ENCODE data around the gene SHISAL1.
"Not testable (repeated sequence)": the region's sequence is repeated elsewhere in the genome, so short reads cannot be mapped to it uniquely, and the experiment has no call there.

Gene SHISAL1

GRCh38 chr22:44302363-44302762 is 10.4 kb downstream of the SHISAL1 start:
- DNase-seq (ENCODE audit: low read depth in 2 of 2) = not testable (repeated sequence)

GRCh38 chr22:44301039-44301438 is 11.7 kb downstream of the SHISAL1 start:
- no peak for DNase-seq (ENCODE audit: low read depth in 2 of 2)

GRCh38 chr22:44299124-44299523 is 13.6 kb downstream of the SHISAL1 start:
- no peak for DNase-seq (ENCODE audit: low read depth in 2 of 2)

GRCh38 chr22:44298406-44299091 is 14.2 kb downstream of the SHISAL1 start:
- no peak for DNase-seq (ENCODE audit: low read depth in 2 of 2)

GRCh38 chr22:44297470-44298061 is 15.2 kb downstream of the SHISAL1 start:
- no peak for DNase-seq (ENCODE audit: low read depth in 2 of 2)

GRCh38 chr22:44295406-44295805 is 17.3 kb downstream of the SHISAL1 start:
- no peak for DNase-seq (ENCODE audit: low read depth in 2 of 2)

GRCh38 chr22:44293876-44294275 is 18.9 kb downstream of the SHISAL1 start:
- no peak for DNase-seq (ENCODE audit: low read depth in 2 of 2)

- DNase-seq (ENCODE audit: low read depth in 2 of 2) = no peak
These were observed 19.7 kb downstream of the SHISAL1 start for GRCh38 chr22:44293034-44293433.

GRCh38 chr22:44292521-44292920 is 20.2 kb downstream of the SHISAL1 start:
- no peak for DNase-seq (ENCODE audit: low read depth in 2 of 2)

- no peak for DNase-seq (ENCODE audit: low read depth in 2 of 2)
These were observed 20.9 kb downstream of the SHISAL1 start for GRCh38 chr22:44291674-44292360.

GRCh38 chr22:44291265-44291664 is 21.5 kb downstream of the SHISAL1 start:
- no peak for DNase-seq (ENCODE audit: low read depth in 2 of 2)

- DNase-seq (ENCODE audit: low read depth in 2 of 2) = no peak
These were observed 23.2 kb downstream of the SHISAL1 start for GRCh38 chr22:44289414-44290171.

- DNase-seq (ENCODE audit: low read depth in 2 of 2) = no peak
These were observed 23.8 kb downstream of the SHISAL1 start for GRCh38 chr22:44288913-44289312.

- DNase-seq (ENCODE audit: low read depth in 2 of 2) = no peak
These were observed 25.0 kb downstream of the SHISAL1 start for GRCh38 chr22:44287741-44288140.

GRCh38 chr22:44287121-44287693 is 25.5 kb downstream of the SHISAL1 start:
- no peak for DNase-seq (ENCODE audit: low read depth in 2 of 2)

- DNase-seq (ENCODE audit: low read depth in 2 of 2) = no peak
These were observed 26.1 kb downstream of the SHISAL1 start for GRCh38 chr22:44286646-44287045.

- DNase-seq (ENCODE audit: low read depth in 2 of 2) = no peak
These were observed 28.0 kb downstream of the SHISAL1 start for GRCh38 chr22:44284711-44285110.

- no peak for DNase-seq (ENCODE audit: low read depth in 2 of 2)
These were observed 30.7 kb downstream of the SHISAL1 start for GRCh38 chr22:44281768-44282637.

GRCh38 chr22:44280665-44281188 is 32.0 kb downstream of the SHISAL1 start:
- DNase-seq (ENCODE audit: low read depth in 2 of 2) = no peak

GRCh38 chr22:44279069-44279360 is 33.7 kb downstream of the SHISAL1 start:
- no peak for DNase-seq (ENCODE audit: low read depth in 2 of 2)

Data from stimulated activated CD8-positive, alpha-beta memory T cell treated with anti-CD3 and anti-CD28 coated beads, Interleukin-7, amount 100 ng/mL, for 4 hours (primary cell).